Thymus (tissue), 11 donors: Measurements from ENCODE around the gene CPED1. TPM values are rescaled to one million over a fixed set of nuclear protein-coding genes. Genes with fewer than 3 reads are reported as not detected.

Experiments
- DNase-seq, 9 donors: peaks; one replicate each; pipeline ENCODE4 v3.0.0-alpha.2; 2013; ENCODE audit warnings: low spot score in 9 of 9, low read depth in 6 of 9, missing footprints in 1 of 9
- H3K27ac ChIP-seq, 2 donors: one replicate each; pipeline ENCODE4 v1.5.1; 2013; ENCODE audit warnings: control low read depth in 1 of 2, low read depth in 1 of 2, low read length in 1 of 2, mild to moderate bottlenecking in 1 of 2, moderate library complexity in 1 of 2
- H3K27me3 ChIP-seq, 2 donors: one replicate each; pipeline ENCODE4 v1.5.1; 2013; ENCODE audit warnings: low read length in 1 of 2; ENCODE audit not compliant: control insufficient read depth in 2 of 2, insufficient read depth in 1 of 2
- H3K36me3 ChIP-seq, 2 donors: one replicate each; pipeline ENCODE4 v1.5.1; 2013; ENCODE audit warnings: low read length in 1 of 2, mild to moderate bottlenecking in 1 of 2, moderate library complexity in 1 of 2; ENCODE audit not compliant: control insufficient read depth in 2 of 2, insufficient read depth in 2 of 2
- H3K4me1 ChIP-seq, 2 donors: one replicate each; pipeline ENCODE4 v1.5.1; 2013; ENCODE audit warnings: low read length in 2 of 2; ENCODE audit not compliant: control insufficient read depth in 2 of 2, insufficient read depth in 2 of 2
- H3K4me3 ChIP-seq, 2 donors: one replicate each; pipeline ENCODE4 v1.5.1; 2013; ENCODE audit warnings: low read length in 2 of 2, control low read depth in 1 of 2, mild to moderate bottlenecking in 1 of 2
- H3K9me3 ChIP-seq, 2 donors: one replicate each; pipeline ENCODE4 v1.5.1; 2013; ENCODE audit warnings: low read length in 1 of 2, mild to moderate bottlenecking in 1 of 2; ENCODE audit not compliant: control insufficient read depth in 2 of 2, insufficient read depth in 1 of 2
- WGBS: extraction: QIAGEN DNeasy Blood & Tissue Kit; methylation state at CpG from one replicate; pipeline ENCODE4 v1.1.7; 2013; 5-methylcytosine and 5-hydroxymethylcytosine counted together
- polyA plus RNA-seq: library from polyadenylated mRNA; stranded (reverse); fragments of 200-250 nt; gene quantifications from one replicate; pipeline ENCODE4 v1.2.3, GENCODE V29; 2013
- total RNA-seq: library from RNA; stranded (reverse); fragments of 120-200 nt; gene quantifications from one replicate; pipeline ENCODE4 v1.2.4, GENCODE V29; 2013
- donor health status: healthy.

The CPED1 gene
- total and polyA plus RNA-seq, 2 donors: 1.9 to 2.2 TPM

- Histone ChIP-seq H3K36me3 (no peaks in the 10 kb centered on the region), H3K27me3 (no peaks in the 10 kb centered on the region), H3K9me3 (no peaks in the 10 kb centered on the region), H3K4me1 (no peaks in the 10 kb centered on the region), H3K27ac (no peak overlapping the region), H3K4me3 (no peak overlapping the region)
- 97% methylated on average over 8 of the region's 8 CpGs for WGBS
- DNase-seq: no peak
These were observed 111.1 kb downstream of the CPED1 start for GRCh38 chr7:121099572-121099971.

- Histone ChIP-seq H3K4me1 (no peaks in the 10 kb centered on the region), H3K9me3 (no peaks in the 10 kb centered on the region), H3K4me3 (no peak overlapping the region), H3K27ac (no peak overlapping the region), H3K36me3 (no peaks in the 10 kb centered on the region), H3K27me3 (no peaks in the 10 kb centered on the region)
- DNase-seq: no peak
These were observed 112.6 kb downstream of the CPED1 start for GRCh38 chr7:121101083-121101482.

- H3K9me3 ChIP-seq: no peaks in the 10 kb centered on the region
- H3K4me3 ChIP-seq: no peak overlapping the region
- H3K27me3 ChIP-seq: no peaks in the 10 kb centered on the region
- H3K36me3 ChIP-seq: no peaks in the 10 kb centered on the region
- no peak for DNase-seq
- WGBS: 96% methylated on average over 2 of the region's 2 CpGs
- no peaks in the 10 kb centered on the region for H3K4me1 ChIP-seq
- no peak overlapping the region for H3K27ac ChIP-seq
These were observed 113.1 kb downstream of the CPED1 start for GRCh38 chr7:121101621-121102020.

GRCh38 chr7:121102619-121103018, 114.1 kb downstream of the CPED1 start:
- no peak overlapping the region for H3K4me3 ChIP-seq
- no peaks in the 10 kb centered on the region for H3K9me3 ChIP-seq
- H3K4me1 ChIP-seq: no peaks in the 10 kb centered on the region
- no peak overlapping the region for H3K27ac ChIP-seq
- whole genome bisulfite sequencing: 89% methylated on average over 2 of the region's 2 CpGs
- H3K27me3 ChIP-seq: no peaks in the 10 kb centered on the region
- H3K36me3 ChIP-seq: no peaks in the 10 kb centered on the region
- no peak for DNase-seq

- Histone ChIP-seq H3K4me3 (no peak overlapping the region), H3K9me3 (no peaks in the 10 kb centered on the region), H3K36me3 (no peaks in the 10 kb centered on the region), H3K27ac (no peak overlapping the region), H3K27me3 (no peaks in the 10 kb centered on the region), H3K4me1 (no peaks in the 10 kb centered on the region)
- no peak for DNase-seq
- over 99% methylated on average over 2 of the region's 2 CpGs for WGBS
These were observed 114.6 kb downstream of the CPED1 start for GRCh38 chr7:121103086-121103485.

GRCh38 chr7:121103579-121103978, 115.1 kb downstream of the CPED1 start:
- Histone ChIP-seq H3K4me3 (no peak overlapping the region), H3K27me3 (no peaks in the 10 kb centered on the region), H3K27ac (no peak overlapping the region), H3K36me3 (no peaks in the 10 kb centered on the region), H3K9me3 (no peaks in the 10 kb centered on the region), H3K4me1 (no peaks in the 10 kb centered on the region)
- 91% methylated on average over 2 of the region's 2 CpGs for WGBS
- DNase-seq: no peak

- H3K4me3 ChIP-seq: no peak overlapping the region
- no peak for DNase-seq
- no peaks in the 10 kb centered on the region for H3K36me3 ChIP-seq
- 97% methylated on average over 5 of the region's 5 CpGs for WGBS
- no peaks in the 10 kb centered on the region for H3K4me1 ChIP-seq
- no peak overlapping the region for H3K27ac ChIP-seq
- no peaks in the 10 kb centered on the region for H3K27me3 ChIP-seq
- no peaks in the 10 kb centered on the region for H3K9me3 ChIP-seq
These were observed 116.8 kb downstream of the CPED1 start for GRCh38 chr7:121105262-121105661.

- peak; percentile 4 to 63 (median 19) for DNase-seq
- Histone ChIP-seq H3K36me3 (no peaks in the 10 kb centered on the region), H3K9me3 (no peaks in the 10 kb centered on the region), H3K27me3 (no peaks in the 10 kb centered on the region), H3K4me1 (no peaks in the 10 kb centered on the region), H3K4me3 (no peak overlapping the region), H3K27ac (no peak overlapping the region)
- 48% methylated on average over 1 of the region's 1 CpG for WGBS
These were observed 119.5 kb downstream of the CPED1 start for GRCh38 chr7:121107923-121108498.

GRCh38 chr7:121109145-121109544, 120.6 kb downstream of the CPED1 start:
- Histone ChIP-seq H3K36me3 (no peaks in the 10 kb centered on the region), H3K4me3 (no peak overlapping the region), H3K4me1 (no peaks in the 10 kb centered on the region), H3K9me3 (no peaks in the 10 kb centered on the region), H3K27me3 (no peaks in the 10 kb centered on the region), H3K27ac (no peak overlapping the region)
- DNase-seq: no peak
- WGBS: 95% methylated on average over 6 of the region's 6 CpGs

GRCh38 chr7:121113288-121113687, 124.8 kb downstream of the CPED1 start:
- no peaks in the 10 kb centered on the region for H3K36me3 ChIP-seq
- no peak overlapping the region for H3K27ac ChIP-seq
- no peaks in the 10 kb centered on the region for H3K4me1 ChIP-seq
- H3K4me3 ChIP-seq: no peak overlapping the region
- no peaks in the 10 kb centered on the region for H3K27me3 ChIP-seq
- no peaks in the 10 kb centered on the region for H3K9me3 ChIP-seq
- DNase-seq: no peak
